ENCODE results near the gene KCTD13.
"Not testable (repeated sequence)": the region's sequence is repeated elsewhere in the genome, so short reads cannot be mapped to it uniquely, and the experiment has no call there.

The KCTD13 gene

GRCh38 chr16:29877266-29877961 lies 48.6 kb downstream of the KCTD13 start:
- no peak for DNase-seq

- DNase-seq: no peak
Measured at GRCh38 chr16:29876594-29877249, 49.3 kb downstream of the KCTD13 start.

- no peak for DNase-seq
Measured at GRCh38 chr16:29876217-29876593, 49.8 kb downstream of the KCTD13 start.

- DNase-seq: no peak
Measured at GRCh38 chr16:29875206-29875605, 50.8 kb downstream of the KCTD13 start.

GRCh38 chr16:29873319-29873718 lies 52.7 kb downstream of the KCTD13 start:
- DNase-seq: no peak

- DNase-seq: no peak
Measured at GRCh38 chr16:29871822-29872546, 54.0 kb downstream of the KCTD13 start.

- DNase-seq: not testable (repeated sequence)
Measured at GRCh38 chr16:29869067-29869466, 57.0 kb downstream of the KCTD13 start.

- DNase-seq: no peak
Measured at GRCh38 chr16:29868396-29869009, 57.5 kb downstream of the KCTD13 start.

- no peak for DNase-seq
Measured at GRCh38 chr16:29864205-29864604, 61.8 kb downstream of the KCTD13 start.

GRCh38 chr16:29863669-29863984 lies 62.4 kb downstream of the KCTD13 start:
- no peak for DNase-seq

- peak; percentile 96 for DNase-seq
Measured at GRCh38 chr16:29862884-29863668, 63.0 kb downstream of the KCTD13 start, which contains the start of gene CDIPT. Gene CDIPT (minus strand): TSS chr16:29863226. CDS start chr16:29862857, 369 bp downstream.

GRCh38 chr16:29862383-29862883 lies 63.6 kb downstream of the KCTD13 start:
- DNase-seq: peak; percentile 8

GRCh38 chr16:29860218-29860617 lies 65.8 kb downstream of the KCTD13 start:
- no peak for DNase-seq

GRCh38 chr16:29858974-29859373 lies 67.1 kb downstream of the KCTD13 start:
- no peak for DNase-seq

GRCh38 chr16:29858149-29858849 lies 67.7 kb downstream of the KCTD13 start:
- DNase-seq: no peak

- DNase-seq: no peak
Measured at GRCh38 chr16:29857133-29857760, 68.8 kb downstream of the KCTD13 start.
